Measurements from ENCODE around the gene ORC2.
A peak's percentile ranks its signal among the peaks of the same experiment; 100 is the strongest.
"Not testable (repeated sequence)": the region's sequence is repeated elsewhere in the genome, so short reads cannot be mapped to it uniquely, and the experiment has no call there.

Gene ORC2

GRCh38 chr2:200963124-200963917, at the start of gene ORC2:
ORC2 (minus strand) TSS chr2:200963660; CDS start chr2:200958123, 5,537 bp downstream.
- FAIRE-seq, result peak; percentile 87

- FAIRE-seq, result no peak
Measured at GRCh38 chr2:201008296-201008829, 44.9 kb upstream of the ORC2 start.

GRCh38 chr2:201007584-201007998, 44.1 kb upstream of the ORC2 start:
- no peak for FAIRE-seq

- no peak for FAIRE-seq
Measured at GRCh38 chr2:201006704-201007103, 43.2 kb upstream of the ORC2 start.

GRCh38 chr2:201004370-201004769, 40.9 kb upstream of the ORC2 start:
- FAIRE-seq, result no peak

- FAIRE-seq, result no peak
Measured at GRCh38 chr2:200993097-200993496, 29.6 kb upstream of the ORC2 start.

GRCh38 chr2:200987137-200987536, 23.7 kb upstream of the ORC2 start:
- no peak for FAIRE-seq

GRCh38 chr2:200985799-200986198, 22.3 kb upstream of the ORC2 start:
- FAIRE-seq, result no peak

- FAIRE-seq, result no peak
Measured at GRCh38 chr2:200976710-200977109, 13.2 kb upstream of the ORC2 start.

- no peak for FAIRE-seq
Measured at GRCh38 chr2:200975672-200976071, 12.2 kb upstream of the ORC2 start.

- not testable (repeated sequence) for FAIRE-seq
Measured at GRCh38 chr2:200970057-200970456, 6.6 kb upstream of the ORC2 start.

GRCh38 chr2:200968735-200969134, 5.3 kb upstream of the ORC2 start:
- no peak for FAIRE-seq

GRCh38 chr2:200968162-200968561, 4.7 kb upstream of the ORC2 start:
- FAIRE-seq, result no peak

- no peak for FAIRE-seq
Measured at GRCh38 chr2:200966770-200967169, 3.3 kb upstream of the ORC2 start.

GRCh38 chr2:200964498-200964897, 1.0 kb upstream of the ORC2 start:
- no peak for FAIRE-seq

- FAIRE-seq, result not testable (repeated sequence)
Measured at GRCh38 chr2:200963918-200964252, 425 bp upstream of the ORC2 start.

- no peak for FAIRE-seq
Measured at GRCh38 chr2:200962811-200963123, 693 bp downstream of the ORC2 start.

- FAIRE-seq, result no peak
Measured at GRCh38 chr2:200961674-200962073, 1.8 kb downstream of the ORC2 start.

GRCh38 chr2:200950378-200950777, 13.1 kb downstream of the ORC2 start:
- no peak for FAIRE-seq

- no peak for FAIRE-seq
Measured at GRCh38 chr2:200945395-200945729, 18.1 kb downstream of the ORC2 start.

- no peak for FAIRE-seq
Measured at GRCh38 chr2:200944467-200945394, 18.7 kb downstream of the ORC2 start.

- FAIRE-seq, result no peak
Measured at GRCh38 chr2:200943527-200944105, 19.8 kb downstream of the ORC2 start.

GRCh38 chr2:200939832-200940231, 23.6 kb downstream of the ORC2 start:
- no peak for FAIRE-seq
